HL-60/S4 treated with retinoic acid at 250 ng/mL for 4 days and 3 days (cell line): Measurements from ENCODE around the gene KRTAP29-1.
"Not testable (repeated sequence)": the region's sequence is repeated elsewhere in the genome, so short reads cannot be mapped to it uniquely, and the experiment has no call there.

Experiments used
- in situ Hi-C: fragments of 300-500 bp; cut with MboI; formaldehyde crosslinking; loops from 2 replicates; pipeline ENCODE4 v1.7.0; 2022; ENCODE audit warnings: low sequenced_read_pairs

The KRTAP29-1 gene

DNA sequence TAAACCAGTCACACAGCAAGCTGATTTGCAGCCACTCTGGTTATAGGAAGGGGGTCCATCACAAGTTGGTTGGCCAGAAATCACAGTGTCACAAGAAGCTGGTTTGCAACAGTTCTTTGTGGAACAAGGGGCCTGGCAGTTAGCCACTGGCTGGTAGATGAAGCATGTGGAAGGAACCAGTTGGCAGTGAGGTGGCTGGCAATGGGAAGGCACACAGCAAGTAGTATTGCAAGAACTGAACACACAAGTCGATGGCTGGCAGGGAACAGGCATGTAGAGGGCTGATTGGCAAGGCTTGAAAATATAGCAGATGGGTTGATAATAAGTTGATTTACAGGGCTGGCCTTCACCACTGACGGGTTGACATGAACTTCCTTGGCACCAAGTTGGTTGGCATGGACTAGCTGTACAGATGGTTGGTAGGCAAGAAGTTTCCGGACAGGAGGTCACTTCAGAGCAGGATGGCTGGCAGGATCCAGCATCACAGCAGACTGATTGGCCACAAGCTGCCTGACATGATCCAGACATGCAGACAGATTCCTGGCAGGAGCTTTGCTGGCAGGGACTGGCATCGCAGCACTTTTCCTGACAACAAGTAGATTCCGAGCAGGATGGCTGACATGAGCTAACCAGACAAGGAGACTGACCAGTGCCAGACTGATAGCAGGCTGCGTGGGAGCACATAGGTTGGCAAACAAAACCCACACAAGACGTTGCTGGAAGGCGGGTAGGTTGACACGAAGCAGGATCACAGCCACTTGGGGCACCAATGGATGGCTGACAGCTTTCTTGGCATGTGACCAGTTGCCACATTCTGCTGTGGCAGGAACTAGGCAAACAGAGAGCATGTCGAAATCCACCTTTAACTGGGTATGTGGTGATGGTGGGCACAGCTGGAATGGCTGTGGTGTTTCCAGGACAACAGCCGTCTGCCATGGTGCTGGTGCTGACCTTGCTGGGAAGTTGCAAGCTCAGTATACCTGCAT, at the start of gene KRTAP29-1:
Gene KRTAP29-1 (minus strand): TSS at position 936 of the 986 bp plus-strand sequence. CDS start 0 bp downstream, at position 936.
- in situ Hi-C loops = no loop called here

- in situ Hi-C loops = no loop called here
Measured at GRCh38 chr17:41351177-41351576, 48.5 kb upstream of the KRTAP29-1 start.

DNA sequence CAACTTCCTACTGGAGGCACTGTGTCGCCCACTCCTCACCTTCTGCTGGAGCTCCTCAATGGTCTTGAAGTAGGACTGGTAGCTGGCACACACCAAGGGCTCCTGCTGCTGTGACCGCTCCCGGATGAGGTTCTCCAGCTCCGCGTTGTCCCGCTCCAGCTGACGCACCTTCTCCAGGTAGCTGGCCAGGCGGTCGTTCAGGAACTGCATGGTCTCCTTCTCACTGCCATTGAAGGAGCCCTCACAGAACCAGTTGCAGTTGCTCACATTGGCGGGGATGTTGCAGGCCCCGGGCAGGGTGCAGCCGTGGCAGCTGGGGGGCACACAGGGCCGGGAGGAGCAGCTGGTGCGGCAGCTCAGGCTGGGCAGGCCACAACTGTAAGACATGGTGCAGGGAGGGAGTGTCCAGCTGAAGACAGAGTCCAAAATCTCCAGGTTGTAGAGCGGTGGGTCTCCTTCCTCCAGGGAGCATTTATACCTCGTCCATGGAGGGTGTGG, 47.8 kb upstream of the KRTAP29-1 start, which contains the start of gene KRT33A:
Gene KRT33A (minus strand): TSS at position 448 of the 498 bp plus-strand sequence. CDS start 61 bp downstream, at position 387.
- in situ Hi-C loops = not testable (repeated sequence)

GRCh38 chr17:41347869-41348760, 45.5 kb upstream of the KRTAP29-1 start:
- in situ Hi-C loops = no loop called here

GRCh38 chr17:41346421-41346820, 43.8 kb upstream of the KRTAP29-1 start:
- in situ Hi-C loops = not testable (repeated sequence)

DNA sequence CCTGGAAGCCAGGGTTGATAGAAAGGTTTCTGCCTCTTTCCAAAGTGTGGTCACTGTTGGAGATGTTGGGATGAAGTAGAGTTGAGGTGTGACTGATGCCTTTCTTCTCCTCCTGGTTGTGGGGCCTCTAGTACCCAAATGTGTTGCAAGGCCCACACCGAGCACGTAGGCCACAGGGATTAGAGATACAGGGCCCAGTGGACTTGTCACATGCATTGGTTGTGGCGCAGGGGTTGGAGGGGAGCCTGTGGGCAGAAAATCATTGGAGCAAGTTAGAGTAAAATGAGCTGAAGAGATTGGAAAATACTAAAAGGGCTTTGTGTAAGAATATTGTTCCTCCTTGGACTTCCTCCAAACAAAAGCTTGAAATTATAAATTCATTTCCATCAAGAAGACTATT, 43.3 kb upstream of the KRTAP29-1 start:
- in situ Hi-C loops = no loop called here

DNA sequence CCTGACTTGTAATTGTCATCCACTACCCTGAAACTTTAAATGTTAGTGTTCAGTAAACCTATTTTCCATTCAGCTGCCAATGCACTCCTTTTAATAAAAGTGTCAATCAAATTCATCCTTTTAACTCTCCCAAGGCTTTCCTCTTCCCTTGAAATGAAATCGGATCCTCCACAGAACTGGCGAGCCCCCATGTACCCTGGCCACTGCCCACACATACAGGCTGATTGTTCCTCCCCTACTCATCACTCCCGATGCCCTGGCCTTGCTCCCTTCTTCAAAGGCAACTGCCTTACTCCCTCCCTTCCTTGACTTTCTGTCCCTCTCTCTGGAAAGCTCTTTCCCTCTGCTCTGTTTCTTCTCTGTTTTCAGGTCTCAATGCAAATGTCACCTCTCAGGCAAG, 40.4 kb upstream of the KRTAP29-1 start:
- in situ Hi-C loops = no loop called here

- in situ Hi-C loops = no loop called here
Measured at GRCh38 chr17:41340934-41341861, 38.5 kb upstream of the KRTAP29-1 start.

- in situ Hi-C loops = no loop called here
Measured at GRCh38 chr17:41340494-41340893, 37.8 kb upstream of the KRTAP29-1 start.

- in situ Hi-C loops = no loop called here
Measured at GRCh38 chr17:41339571-41340172, 37.0 kb upstream of the KRTAP29-1 start.

- in situ Hi-C loops = no loop called here
Measured at GRCh38 chr17:41338961-41339485, 36.4 kb upstream of the KRTAP29-1 start.

DNA sequence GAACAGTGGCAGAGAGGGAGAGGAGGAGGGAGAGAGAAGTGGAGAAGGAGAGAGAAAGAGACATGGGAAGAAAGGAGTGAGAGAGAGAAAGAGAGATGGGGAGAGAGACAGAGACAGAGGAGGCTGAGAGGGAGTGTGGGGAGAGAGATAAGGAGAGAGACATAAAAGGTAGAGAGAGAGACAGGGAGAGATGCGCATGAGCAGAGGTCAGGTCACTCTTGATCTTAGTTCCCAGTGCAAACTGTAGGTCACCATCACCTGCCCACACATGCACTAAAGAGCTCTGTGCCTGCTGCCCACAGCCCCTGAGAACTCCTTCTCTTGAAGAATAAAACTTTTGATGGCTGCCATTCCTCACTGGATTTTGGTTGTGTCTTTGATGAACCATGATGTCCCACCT, 33.1 kb upstream of the KRTAP29-1 start:
- in situ Hi-C loops = no loop called here

GRCh38 chr17:41334385-41335305, 32.0 kb upstream of the KRTAP29-1 start:
- in situ Hi-C loops = no loop called here

DNA sequence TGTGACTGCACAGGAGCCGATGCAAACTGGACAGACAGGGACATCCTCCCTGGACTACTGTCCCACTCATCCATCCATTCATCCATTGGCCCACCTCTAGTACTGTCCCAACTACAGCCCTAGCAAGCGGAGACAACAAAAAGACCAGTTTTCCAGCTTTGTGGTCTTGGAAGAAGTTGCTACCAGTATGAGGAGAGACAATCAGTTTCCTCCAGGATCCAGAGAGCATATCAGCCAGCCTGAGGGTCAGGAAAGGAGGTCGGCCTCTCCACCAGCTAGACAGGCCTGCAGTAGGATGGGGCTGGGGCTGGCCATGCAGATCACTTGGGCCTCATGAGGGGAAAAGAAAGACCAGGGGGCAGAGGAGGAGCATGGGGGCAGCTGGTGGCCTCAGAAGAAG, 31.2 kb upstream of the KRTAP29-1 start:
- in situ Hi-C loops = no loop called here

DNA sequence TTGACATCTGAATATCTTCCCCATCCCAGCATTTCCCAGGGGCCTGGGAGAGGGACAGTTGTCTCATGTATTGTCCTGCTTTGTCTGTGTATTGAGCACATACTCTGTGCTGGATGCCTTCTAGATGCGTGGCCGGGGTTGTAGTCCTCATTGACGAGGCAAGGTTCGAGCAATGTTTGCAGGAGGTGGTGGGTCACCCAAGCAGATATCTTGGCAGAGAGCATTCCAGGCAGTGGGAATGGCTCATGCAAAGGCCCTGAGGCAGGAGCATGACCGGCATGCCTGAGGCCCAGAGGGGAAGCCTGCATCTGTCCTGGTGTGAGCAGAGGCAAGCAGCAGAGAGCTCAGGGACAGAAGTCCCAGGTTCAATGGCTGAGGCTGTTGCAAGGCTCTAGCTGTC, 30.4 kb upstream of the KRTAP29-1 start:
- in situ Hi-C loops = no loop called here

GRCh38 chr17:41332239-41332638, 29.6 kb upstream of the KRTAP29-1 start:
- in situ Hi-C loops = no loop called here

GRCh38 chr17:41331606-41332005, 29.0 kb upstream of the KRTAP29-1 start:
- in situ Hi-C loops = no loop called here

GRCh38 chr17:41329279-41329948, 26.8 kb upstream of the KRTAP29-1 start:
- in situ Hi-C loops = no loop called here
